Stimulated activated CD8-positive, alpha-beta memory T cell treated with anti-CD3 and anti-CD28 coated beads, Interleukin-12 subunit alpha, Interleukin-12 subunit beta, amount 100 ng/mL, for 4 hours (primary cell): ENCODE data around the gene MOCS3.

Source experiments
- DNase-seq: peaks from one replicate; pipeline ENCODE4 v3.0.0-alpha.2; 2020; ENCODE audit warnings: low read depth

Gene MOCS3, protein sequence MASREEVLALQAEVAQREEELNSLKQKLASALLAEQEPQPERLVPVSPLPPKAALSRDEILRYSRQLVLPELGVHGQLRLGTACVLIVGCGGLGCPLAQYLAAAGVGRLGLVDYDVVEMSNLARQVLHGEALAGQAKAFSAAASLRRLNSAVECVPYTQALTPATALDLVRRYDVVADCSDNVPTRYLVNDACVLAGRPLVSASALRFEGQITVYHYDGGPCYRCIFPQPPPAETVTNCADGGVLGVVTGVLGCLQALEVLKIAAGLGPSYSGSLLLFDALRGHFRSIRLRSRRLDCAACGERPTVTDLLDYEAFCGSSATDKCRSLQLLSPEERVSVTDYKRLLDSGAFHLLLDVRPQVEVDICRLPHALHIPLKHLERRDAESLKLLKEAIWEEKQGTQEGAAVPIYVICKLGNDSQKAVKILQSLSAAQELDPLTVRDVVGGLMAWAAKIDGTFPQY

GRCh38 chr20:50958615-50959542, at the start of gene MOCS3:
Gene MOCS3 (plus strand): TSS chr20:50958818. CDS start chr20:50958843, 25 bp downstream.
- peak; percentile 66 for DNase-seq

GRCh38 chr20:50909413-50909812, 49.2 kb upstream of the MOCS3 start:
- no peak for DNase-seq

DNA sequence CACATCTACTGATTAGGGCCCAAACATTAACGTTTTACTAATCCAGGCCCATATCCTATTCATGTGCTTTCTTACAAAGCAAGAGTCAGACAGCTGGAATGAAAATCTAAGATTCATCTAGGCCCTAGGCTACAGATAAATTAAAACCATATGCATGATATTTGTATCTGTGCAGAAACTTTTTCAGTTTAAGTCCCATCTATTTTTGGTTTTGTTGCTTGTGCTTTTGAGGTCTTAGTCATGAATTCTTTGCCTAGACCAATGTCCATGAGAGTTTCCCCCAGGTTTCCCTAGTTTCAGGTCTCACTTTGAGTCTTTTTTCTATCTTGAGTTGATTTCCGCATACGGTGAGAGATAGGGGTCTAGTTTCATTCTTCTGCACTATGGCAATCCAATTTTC, 47.6 kb upstream of the MOCS3 start:
- no peak for DNase-seq

- DNase-seq: no peak
These were observed 46.9 kb upstream of the MOCS3 start for GRCh38 chr20:50911716-50912115.

GRCh38 chr20:50913690-50914375, 44.8 kb upstream of the MOCS3 start:
- DNase-seq: no peak

DNA sequence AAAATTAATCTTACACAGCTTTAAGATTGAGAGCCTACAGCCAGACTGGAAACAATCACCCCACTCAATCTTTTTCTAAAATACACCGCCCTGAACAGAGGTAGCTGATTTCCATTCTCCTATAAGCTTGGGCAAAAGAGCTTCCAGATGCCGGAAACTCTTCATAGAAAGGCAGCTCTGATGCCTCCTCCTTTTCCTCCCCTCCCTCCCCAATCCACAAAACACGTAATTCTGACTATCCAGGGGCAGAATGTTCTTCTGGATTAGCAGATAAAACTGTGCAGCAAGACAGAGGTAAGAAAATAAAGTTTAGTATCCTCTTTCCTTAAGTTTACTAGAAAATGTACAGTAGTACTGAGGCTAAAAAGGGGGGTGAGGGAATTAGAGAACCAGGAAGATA, 43.2 kb upstream of the MOCS3 start:
- no peak for DNase-seq

DNA sequence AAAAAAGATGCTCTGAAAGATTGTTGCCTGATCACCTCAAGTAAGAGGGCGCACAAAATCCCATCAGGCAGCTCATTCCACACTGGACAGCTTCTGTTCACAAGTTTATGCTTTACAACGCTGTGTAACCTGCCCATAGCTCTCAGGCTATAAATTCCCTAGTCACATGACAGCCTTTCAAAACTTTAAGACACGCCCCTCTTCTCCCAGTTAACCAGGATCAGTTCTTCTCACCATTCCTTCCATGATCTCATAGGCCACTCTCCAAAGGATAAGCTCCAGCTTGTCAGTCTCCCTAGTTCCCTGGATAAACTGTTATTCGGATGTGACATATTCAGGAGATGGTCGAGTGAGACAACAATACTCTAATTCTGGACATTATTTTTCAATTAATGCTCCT, 42.4 kb upstream of the MOCS3 start:
- DNase-seq: no peak

DNA sequence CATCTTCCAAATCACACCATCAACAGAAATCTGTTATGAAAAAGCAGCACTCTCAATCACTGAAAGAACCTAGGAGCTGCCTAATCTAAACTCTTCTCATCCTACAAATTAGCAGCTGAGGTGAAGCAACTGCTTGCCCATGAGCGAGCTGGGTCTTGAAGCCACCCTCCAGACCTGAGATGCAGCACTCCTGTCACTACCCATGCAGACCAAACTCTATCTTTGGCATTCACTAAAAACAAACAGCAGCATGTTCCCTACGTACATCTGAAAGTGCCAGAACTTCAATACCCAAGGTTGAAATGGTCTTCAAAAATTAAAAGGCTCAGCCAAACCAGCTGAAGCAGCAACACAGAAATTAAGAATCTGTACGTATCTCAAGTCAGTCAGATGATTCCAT, 41.7 kb upstream of the MOCS3 start:
- no peak for DNase-seq

GRCh38 chr20:50918403-50918802, 40.2 kb upstream of the MOCS3 start:
- DNase-seq: no peak

DNA sequence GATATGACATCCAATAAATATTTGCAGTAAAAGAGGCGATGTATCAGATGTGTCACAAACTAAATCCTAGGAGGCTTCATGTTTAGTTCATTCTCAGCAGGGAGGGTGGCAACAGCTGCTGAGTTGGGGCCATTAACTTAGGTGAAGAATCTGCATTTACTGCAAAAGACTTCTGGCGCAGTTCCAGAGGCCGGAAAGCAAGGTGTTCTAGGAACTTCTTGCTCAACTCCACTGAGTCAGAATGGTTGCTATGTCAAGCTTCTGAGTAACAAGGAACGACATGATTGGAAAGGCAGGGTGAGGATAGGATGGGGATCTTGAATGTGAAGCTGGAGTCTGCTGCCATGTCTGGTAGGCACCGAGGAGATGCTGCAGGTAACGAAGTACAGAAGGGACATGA, 39.1 kb upstream of the MOCS3 start:
- DNase-seq: no peak

GRCh38 chr20:50920997-50921396, 37.6 kb upstream of the MOCS3 start:
- DNase-seq: no peak

- no peak for DNase-seq
These were observed 36.7 kb upstream of the MOCS3 start for GRCh38 chr20:50921803-50922501.

GRCh38 chr20:50924261-50924920, 34.2 kb upstream of the MOCS3 start:
- DNase-seq: no peak

DNA sequence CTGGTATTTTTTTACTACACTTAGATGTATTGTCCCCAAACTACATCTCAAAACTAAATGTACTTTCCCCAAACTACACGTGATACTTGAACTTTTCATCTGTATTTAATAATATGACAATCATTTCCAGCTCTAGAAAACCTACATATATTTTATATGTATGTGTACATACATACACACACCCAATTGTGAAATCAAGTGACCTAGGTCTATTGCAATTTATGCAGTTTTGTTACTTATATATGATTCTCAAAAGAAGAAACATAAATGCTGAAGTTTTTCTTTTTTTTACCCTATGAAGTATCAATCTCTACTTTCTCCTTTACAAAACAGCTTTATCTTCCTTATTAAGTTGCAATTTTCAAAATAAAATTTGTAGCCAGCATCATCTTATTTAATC, 32.1 kb upstream of the MOCS3 start:
- no peak for DNase-seq

- DNase-seq: no peak
These were observed 30.1 kb upstream of the MOCS3 start for GRCh38 chr20:50928469-50928868.

DNA sequence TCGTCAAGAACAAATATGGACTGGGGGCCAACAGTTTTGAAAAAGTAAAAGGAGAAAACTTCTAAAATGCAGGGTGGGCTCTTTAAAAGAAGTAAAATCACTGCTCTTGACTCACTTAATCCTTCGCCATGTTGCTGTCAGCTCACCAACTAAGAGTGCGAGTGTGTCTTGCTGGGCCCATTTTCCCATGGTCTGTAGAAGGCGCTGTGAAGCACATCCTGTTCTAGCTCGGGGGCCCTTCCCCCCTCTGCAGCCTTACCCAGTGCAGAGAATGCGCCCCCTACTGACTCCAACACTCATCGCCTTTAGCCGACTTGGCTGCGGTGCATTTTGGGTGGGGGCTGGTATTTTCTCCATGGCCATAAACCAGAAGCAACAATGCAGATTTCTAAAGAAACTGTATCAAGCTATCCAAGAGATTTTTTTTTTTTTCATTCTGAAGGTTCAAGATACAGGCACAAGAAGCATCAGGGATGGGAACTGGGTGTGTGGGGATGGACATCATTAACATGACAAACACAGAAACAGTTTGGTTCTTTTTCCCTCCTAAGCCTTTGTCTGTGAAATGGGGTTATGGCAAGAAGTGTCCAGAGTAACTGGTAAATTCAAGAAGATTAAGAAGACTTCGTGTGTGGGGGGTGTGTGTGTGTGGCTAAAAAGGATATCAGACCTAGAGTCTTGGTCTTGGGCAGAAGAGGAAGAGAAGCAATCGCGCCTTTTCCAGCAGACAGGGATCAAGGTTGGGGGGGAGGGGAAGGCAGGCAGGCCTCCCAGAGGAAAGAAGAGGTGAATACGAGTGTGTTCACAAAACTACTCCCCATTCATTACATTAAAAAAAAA, 29.1 kb upstream of the MOCS3 start:
- DNase-seq: peak; percentile 70

GRCh38 chr20:50930139-50930975, 28.3 kb upstream of the MOCS3 start:
- DNase-seq: peak; percentile 12

GRCh38 chr20:50930976-50931305, 27.7 kb upstream of the MOCS3 start:
- no peak for DNase-seq

GRCh38 chr20:50931306-50932015, 27.2 kb upstream of the MOCS3 start, which contains the start of gene ADNP:
Gene ADNP (minus strand): TSS chr20:50931437. CDS start chr20:50903996, 27,441 bp downstream.
- peak; percentile 77 for DNase-seq
